Mesendoderm (in vitro differentiated cells): ENCODE results near the gene PM20D1.
"Not testable (repeated sequence)": the region's sequence is repeated elsewhere in the genome, so short reads cannot be mapped to it uniquely, and the experiment has no call there.

Source experiments
- DNase-seq: peaks from one replicate; pipeline ENCODE4 v3.0.0; 2013
- H2AK5ac ChIP-seq: 2 replicates; pipeline ENCODE4 v1.6.1; 2013; ENCODE audit warnings: low read length, inconsistent platforms
- H2BK120ac ChIP-seq: 2 replicates; pipeline ENCODE4 v1.6.1; 2013; ENCODE audit warnings: low read depth, mild to moderate bottlenecking, low read length, moderate library complexity, mixed read lengths
- H2BK15ac ChIP-seq: replicated peaks from 2 replicates; pipeline ENCODE4 v1.6.1; 2013; ENCODE audit warnings: low read depth, mild to moderate bottlenecking, moderate library complexity
- H2BK5ac ChIP-seq: 2 replicates; pipeline ENCODE4 v1.6.1; 2013; ENCODE audit warnings: low read length, inconsistent platforms
- H3K18ac ChIP-seq: 2 replicates; pipeline ENCODE4 v1.6.1; 2013; ENCODE audit warnings: mild to moderate bottlenecking, low read length, mixed read lengths
- H3K23ac ChIP-seq: one replicate; pipeline ENCODE4 v1.6.1; 2013; ENCODE audit warnings: low read length
- H3K27ac ChIP-seq: 2 replicates; pipeline ENCODE4 v1.5.1; 2013; ENCODE audit warnings: low read depth, mild to moderate bottlenecking, inconsistent platforms, low read length, moderate library complexity
- H3K27me3 ChIP-seq: 2 replicates; pipeline ENCODE4 v1.6.1; 2013; ENCODE audit warnings: low read length, control low read depth, mild to moderate bottlenecking, inconsistent platforms; ENCODE audit not compliant: insufficient read depth, poor library complexity
- H3K36me3 ChIP-seq: 2 replicates; pipeline ENCODE4 v1.6.1; 2013; ENCODE audit warnings: low read length, inconsistent platforms; ENCODE audit not compliant: control insufficient read depth, insufficient read depth
- H3K4ac ChIP-seq: one replicate; pipeline ENCODE4 v1.6.1; 2013; ENCODE audit warnings: low read depth, mild to moderate bottlenecking, low read length, moderate library complexity
- H3K4me1 ChIP-seq: 2 replicates; pipeline ENCODE4 v1.6.1; 2013; ENCODE audit warnings: low read depth, low read length, inconsistent platforms; ENCODE audit not compliant: control insufficient read depth
- H3K4me2 ChIP-seq: 2 replicates; pipeline ENCODE4 v1.6.1; 2013; ENCODE audit warnings: low read length
- H3K4me3 ChIP-seq: 2 replicates; pipeline ENCODE4 v1.5.1; 2013; ENCODE audit warnings: mild to moderate bottlenecking, low read length
- H3K56ac ChIP-seq: one replicate; pipeline ENCODE4 v1.6.1; 2013; ENCODE audit warnings: low read length
- H3K79me1 ChIP-seq: 2 replicates; pipeline ENCODE4 v1.6.1; 2013; ENCODE audit warnings: low read length, inconsistent platforms
- H3K79me2 ChIP-seq: 2 replicates; pipeline ENCODE4 v1.6.1; 2013; ENCODE audit warnings: mild to moderate bottlenecking, low read length; ENCODE audit not compliant: control insufficient read depth, insufficient read depth
- H3K9ac ChIP-seq: 2 replicates; pipeline ENCODE4 v1.6.1; 2013; ENCODE audit warnings: low read length, inconsistent platforms
- H4K5ac ChIP-seq: one replicate; pipeline ENCODE4 v1.6.1; 2013; ENCODE audit warnings: low read length
- H4K8ac ChIP-seq: one replicate; pipeline ENCODE4 v1.6.1; 2013; ENCODE audit warnings: low read depth, mild to moderate bottlenecking, control low read depth, low read length, moderate library complexity
- WGBS: extraction: QIAGEN DNeasy Blood & Tissue Kit; methylation state at CpG from one replicate; pipeline ENCODE4 v1.1.7; 2013; ENCODE audit warnings: low lambda C conversion rate, missing lambda C conversion rate; ENCODE audit not compliant: insufficient coverage; ENCODE audit errors: extremely low coverage; 5-methylcytosine and 5-hydroxymethylcytosine counted together

Gene PM20D1

DNA sequence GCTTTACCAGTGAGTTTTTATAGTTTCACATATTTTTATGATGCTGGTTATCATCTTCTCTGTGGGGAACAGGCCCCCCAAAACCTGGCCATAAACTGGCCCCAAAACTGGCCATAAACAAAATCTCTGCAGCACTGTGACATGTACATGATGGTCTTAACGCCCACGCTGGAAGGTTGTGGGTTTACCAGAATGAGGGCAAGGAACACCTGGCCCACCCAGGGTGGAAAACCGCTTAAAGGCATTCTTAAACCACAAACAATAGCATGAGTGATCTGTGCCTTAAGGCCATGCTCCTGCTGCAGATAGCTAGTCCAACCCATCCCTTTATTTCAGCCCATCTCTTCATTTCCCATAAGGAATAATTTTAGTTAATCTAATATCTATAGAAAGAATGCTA is 40.7 kb upstream of the PM20D1 start:
- not testable (repeated sequence) for H3K4me1 ChIP-seq, H3K9ac ChIP-seq, H3K4ac ChIP-seq, H3K79me2 ChIP-seq, H3K27me3 ChIP-seq, H2BK15ac ChIP-seq, H3K36me3 ChIP-seq, H3K79me1 ChIP-seq, H2AK5ac ChIP-seq, H3K23ac ChIP-seq, H3K27ac ChIP-seq, H3K4me2 ChIP-seq, H4K8ac ChIP-seq, H3K18ac ChIP-seq, H4K5ac ChIP-seq, H2BK120ac ChIP-seq, H3K56ac ChIP-seq, DNase-seq, H3K4me3 ChIP-seq, H2BK5ac ChIP-seq
- no CpG with 5 or more reads among the region's 3 CpGs for WGBS

DNA sequence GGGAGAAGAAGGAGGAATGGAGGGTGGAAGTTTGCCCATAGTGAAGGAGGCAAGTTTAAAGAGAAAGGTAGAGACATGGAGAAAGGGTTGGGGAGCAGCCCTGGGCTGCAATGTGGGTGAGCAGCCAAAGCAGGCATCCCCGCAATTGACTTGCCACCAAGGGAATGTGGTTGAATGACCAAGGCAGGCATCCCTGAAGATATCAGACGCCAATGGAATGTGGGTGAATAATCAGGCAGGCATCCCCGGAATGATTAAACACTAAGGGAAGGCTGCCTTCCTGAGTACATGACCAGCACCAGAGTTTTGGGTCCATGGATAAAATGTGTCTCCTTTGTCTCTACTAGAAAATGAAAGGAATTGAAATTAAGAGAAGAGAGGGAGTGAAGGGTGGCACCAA is 39.8 kb upstream of the PM20D1 start:
- H3K23ac ChIP-seq, H3K4me2 ChIP-seq, H3K4me3 ChIP-seq, H2BK120ac ChIP-seq, H2BK5ac ChIP-seq, H3K36me3 ChIP-seq, H3K27ac ChIP-seq, H3K79me1 ChIP-seq, H4K5ac ChIP-seq, H3K79me2 ChIP-seq, H2BK15ac ChIP-seq, H3K18ac ChIP-seq, H4K8ac ChIP-seq, H3K9ac ChIP-seq, H3K56ac ChIP-seq, H2AK5ac ChIP-seq, H3K27me3 ChIP-seq, H3K4ac ChIP-seq, H3K4me1 ChIP-seq: not testable (repeated sequence)
- WGBS = no CpG with 5 or more reads among the region's 3 CpGs
- peak; percentile 69 for DNase-seq

DNA sequence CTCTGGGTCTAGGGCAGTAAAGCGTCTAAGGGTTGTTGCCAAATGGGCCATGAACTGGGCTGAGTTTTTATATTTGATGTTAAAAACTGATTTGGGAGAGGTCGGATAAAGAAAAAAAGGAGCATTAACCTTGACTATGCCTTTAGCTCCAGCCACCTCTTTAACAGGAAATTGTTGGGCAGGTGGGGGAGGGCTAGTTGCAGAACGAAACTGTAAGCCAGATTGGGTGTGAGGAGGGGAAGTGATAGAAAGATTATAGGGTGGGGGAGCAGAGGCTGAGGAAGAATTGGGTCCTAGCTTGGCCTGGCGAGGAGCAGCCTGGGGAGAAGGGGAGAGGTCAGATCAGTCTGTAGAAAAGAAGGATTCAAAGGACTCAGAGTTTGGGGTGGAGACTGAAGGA is 39.1 kb upstream of the PM20D1 start:
- H3K4me2 ChIP-seq = not testable (repeated sequence)

DNA sequence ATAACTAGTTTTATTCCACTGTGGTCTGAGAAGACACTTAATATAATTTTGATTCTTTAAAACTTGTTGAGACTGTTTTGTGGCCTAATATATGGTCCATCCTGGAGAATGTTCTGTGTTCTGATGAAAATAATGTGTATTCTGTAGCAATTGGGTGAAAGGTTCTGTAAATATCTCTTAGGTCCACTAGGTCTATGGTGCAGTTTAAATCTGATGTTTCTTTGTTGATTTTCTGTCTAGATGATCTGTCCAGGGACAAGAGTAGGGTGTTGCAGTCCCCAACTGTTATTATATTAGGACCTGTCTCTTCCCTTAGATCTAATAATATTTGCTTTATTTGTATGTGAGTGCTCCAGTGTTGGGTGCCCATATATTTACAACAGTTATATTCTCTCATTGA is 33.9 kb upstream of the PM20D1 start:
- Histone ChIP-seq H2AK5ac (no peak overlapping the region), H2BK120ac (no peak overlapping the region), H3K9ac (no peak overlapping the region), H3K36me3 (no peaks in the 10 kb centered on the region), H3K79me1 (no peaks in the 10 kb centered on the region), H3K56ac (no peak overlapping the region), H3K4me1 (no peaks in the 10 kb centered on the region), H3K23ac (no peak overlapping the region), H3K4ac (no peak overlapping the region), H3K4me3 (no peak overlapping the region), H3K4me2 (no peak overlapping the region), H2BK5ac (no peak overlapping the region), H4K5ac (no peak overlapping the region), H2BK15ac (no peak overlapping the region), H3K27me3 (no peaks in the 10 kb centered on the region), H3K27ac (no peak overlapping the region), H3K79me2 (no peaks in the 10 kb centered on the region), H4K8ac (no peak overlapping the region), H3K18ac (no peak overlapping the region)
- DNase-seq = no peak

More for the DNA sequence above, 39.1 kb upstream of the PM20D1 start:
- not testable (repeated sequence) for H3K4me3 ChIP-seq, H3K56ac ChIP-seq, H3K79me2 ChIP-seq, H2BK120ac ChIP-seq, DNase-seq, H3K23ac ChIP-seq, H3K79me1 ChIP-seq, H3K27me3 ChIP-seq, H3K18ac ChIP-seq, H4K5ac ChIP-seq, H2BK15ac ChIP-seq, H3K4ac ChIP-seq, H2AK5ac ChIP-seq, H3K27ac ChIP-seq, H2BK5ac ChIP-seq, H4K8ac ChIP-seq, H3K36me3 ChIP-seq, H3K4me1 ChIP-seq, H3K9ac ChIP-seq
- 91% methylated on average over 1 of the region's 4 CpGs for WGBS

DNA sequence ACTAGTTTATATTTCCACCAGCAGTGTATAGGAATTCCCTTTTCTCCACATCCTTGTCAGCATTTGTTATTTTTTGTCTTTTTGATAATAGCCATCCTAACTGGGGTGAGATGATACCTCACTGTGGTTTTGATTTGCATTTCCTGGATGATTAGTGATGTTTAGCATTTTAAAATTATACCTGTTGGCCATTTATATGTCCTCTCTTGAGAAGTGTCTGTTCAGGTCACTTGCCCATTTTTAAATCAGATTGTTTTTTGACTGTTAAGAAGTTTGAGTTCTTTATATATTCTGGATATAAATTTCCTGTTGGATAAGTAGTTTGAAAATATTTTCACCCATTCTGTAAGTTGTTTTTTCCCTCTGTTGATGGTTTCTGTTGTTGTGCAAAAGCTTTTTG is 31.0 kb upstream of the PM20D1 start:
- H3K27me3 ChIP-seq = no peaks in the 10 kb centered on the region
- no peak overlapping the region for H2BK5ac ChIP-seq
- no peak overlapping the region for H3K4me2 ChIP-seq
- H3K23ac ChIP-seq = no peak overlapping the region
- no peak overlapping the region for H2AK5ac ChIP-seq
- H3K36me3 ChIP-seq = no peaks in the 10 kb centered on the region
- no peak for DNase-seq
- no peak overlapping the region for H4K5ac ChIP-seq
- H3K56ac ChIP-seq = no peak overlapping the region
- no peaks in the 10 kb centered on the region for H3K4me1 ChIP-seq
- H3K79me2 ChIP-seq = no peaks in the 10 kb centered on the region
- H3K79me1 ChIP-seq = no peaks in the 10 kb centered on the region
- no peak overlapping the region for H3K4me3 ChIP-seq
- no peak overlapping the region for H3K9ac ChIP-seq
- H3K27ac ChIP-seq = no peak overlapping the region
- H2BK120ac ChIP-seq = no peak overlapping the region
- H2BK15ac ChIP-seq = no peak overlapping the region
- no peak overlapping the region for H3K4ac ChIP-seq
- H3K18ac ChIP-seq = no peak overlapping the region
- no peak overlapping the region for H4K8ac ChIP-seq

DNA sequence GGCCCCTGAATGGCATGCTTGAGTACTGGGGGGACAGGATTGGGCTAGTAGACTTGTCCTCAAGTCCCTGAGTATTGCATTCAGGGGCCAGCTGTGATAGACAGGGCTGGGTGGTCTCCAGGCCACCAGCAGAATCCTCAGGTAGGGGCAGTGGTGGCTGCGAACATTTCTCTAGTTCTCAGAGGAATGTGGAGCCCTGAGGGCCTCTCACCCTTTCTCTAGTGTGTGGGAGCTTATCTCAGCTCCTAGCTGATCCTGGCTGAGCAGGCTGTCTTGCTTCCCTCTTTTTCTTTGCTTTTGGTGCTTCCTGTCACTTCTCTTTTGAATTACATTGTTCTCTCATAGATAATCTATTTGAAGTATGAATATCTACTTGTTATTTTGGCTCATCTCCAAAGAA is 30.0 kb upstream of the PM20D1 start:
- DNase-seq = peak; percentile 57
- Histone ChIP-seq H3K18ac (no peak overlapping the region), H3K4me3 (no peak overlapping the region), H4K5ac (no peak overlapping the region), H3K27ac (no peak overlapping the region), H2BK15ac (no peak overlapping the region), H3K79me1 (no peaks in the 10 kb centered on the region), H3K23ac (no peak overlapping the region), H3K27me3 (no peaks in the 10 kb centered on the region), H3K4me1 (no peaks in the 10 kb centered on the region), H3K4me2 (no peak overlapping the region), H3K4ac (no peak overlapping the region), H3K9ac (no peak overlapping the region), H4K8ac (no peak overlapping the region), H3K56ac (peak overlapping the region; percentile 15), H3K36me3 (no peaks in the 10 kb centered on the region), H2BK120ac (no peak overlapping the region), H2AK5ac (no peak overlapping the region), H3K79me2 (no peaks in the 10 kb centered on the region), H2BK5ac (no peak overlapping the region)
- no CpG with 5 or more reads among the region's 1 CpG for WGBS
